Loucy (cell line): ENCODE results near the gene OR6K2.
A peak's percentile ranks its signal among the peaks of the same experiment; 100 is the strongest.

ENCODE experiments used
- H2AFZ ChIP-seq: fragments of 200-600 bp; sonication (generic); 2 replicates; pipeline ENCODE4 v1.6.0; 2016; ENCODE audit warnings: antibody characterized with exemption, mild to moderate bottlenecking, low read length, moderate library complexity
- H3F3A ChIP-seq: fragments of 200-600 bp; 2 replicates; pipeline ENCODE4 v1.6.0; 2016; ENCODE audit warnings: antibody characterized with exemption, low read depth, mild to moderate bottlenecking
- H3K27me3 ChIP-seq: fragments of 200-600 bp; sonication (generic); 2 replicates; pipeline ENCODE4 v1.6.1; 2014; ENCODE audit warnings: low read length, mild to moderate bottlenecking; ENCODE audit not compliant: insufficient read depth, poor library complexity, severe bottlenecking
- H3K36me3 ChIP-seq: fragments of 200-600 bp; sonication (generic); 2 replicates; pipeline ENCODE4 v1.6.1; 2016; ENCODE audit warnings: low read length; ENCODE audit not compliant: insufficient read depth
- H3K4me1 ChIP-seq: fragments of 200-600 bp; sonication (generic); 2 replicates; pipeline ENCODE4 v1.5.1; 2014; ENCODE audit warnings: low read length, mild to moderate bottlenecking; ENCODE audit not compliant: insufficient read depth, poor library complexity, severe bottlenecking
- H3K4me2 ChIP-seq: fragments of 200-600 bp; sonication (generic); 2 replicates; pipeline ENCODE4 v1.6.0; 2014; ENCODE audit warnings: antibody characterized with exemption, low read length, low read depth, mild to moderate bottlenecking; ENCODE audit not compliant: poor library complexity, severe bottlenecking
- H3K4me3 ChIP-seq: fragments of 200-600 bp; sonication (generic); 2 replicates; pipeline ENCODE4 v1.5.1; 2014; ENCODE audit warnings: low read length, mild to moderate bottlenecking, mixed read lengths; ENCODE audit not compliant: poor library complexity, severe bottlenecking
- H3K79me2 ChIP-seq: fragments of 200-600 bp; sonication (generic); 2 replicates; pipeline ENCODE4 v1.6.1; 2014; ENCODE audit warnings: low read length; ENCODE audit not compliant: insufficient read depth
- H3K9ac ChIP-seq: fragments of 200-600 bp; sonication (generic); 2 replicates; pipeline ENCODE4 v1.6.0; 2014; ENCODE audit warnings: mild to moderate bottlenecking, low read depth, low read length, moderate library complexity; ENCODE audit not compliant: poor library complexity, severe bottlenecking
- H3K9me2 ChIP-seq: fragments of 200-600 bp; sonication (generic); replicated peaks from 2 replicates; pipeline ENCODE4 v1.6.1; 2016; ENCODE audit warnings: low read depth, low read length, mixed read lengths
- H3K9me3 ChIP-seq: fragments of 200-600 bp; sonication (generic); 2 replicates; pipeline ENCODE4 v1.6.1; 2014; ENCODE audit warnings: mild to moderate bottlenecking, antibody characterized with exemption, low read length, low read depth; ENCODE audit not compliant: insufficient read depth
- H4K20me1 ChIP-seq: fragments of 200-600 bp; sonication (generic); 2 replicates; pipeline ENCODE4 v1.6.0; 2014; ENCODE audit warnings: antibody characterized with exemption, low read length, mild to moderate bottlenecking; ENCODE audit not compliant: insufficient read depth, poor library complexity, severe bottlenecking
- EZH2phosphoT487 ChIP-seq: fragments of 200-600 bp; IDR thresholded peaks from 2 replicates; pipeline ENCODE4 v1.6.1; 2018; ENCODE audit warnings: antibody characterized with exemption, mild to moderate bottlenecking, moderate library complexity, borderline replicate concordance
- TF ChIP-seq, protein P1 (sequence below): fragments of 200-600 bp; sonication (generic); conservative IDR thresholded peaks from 2 replicates; pipeline ENCODE4 v1.5.1; 2014; ENCODE audit warnings: mild to moderate bottlenecking, antibody characterized with exemption, low read length

The OR6K2 gene

GRCh38 chr1:158681606-158682005 lies 18.8 kb downstream of the OR6K2 start:
- no peaks in the 10 kb centered on the region for H3K36me3 ChIP-seq
- H3K27me3 ChIP-seq = no peaks in the 10 kb centered on the region
- peaks cover 8% of the 10 kb centered on the region for H3K4me1 ChIP-seq
- no peak overlapping the region for H3K4me2 ChIP-seq
- no peaks in the 10 kb centered on the region for H3F3A ChIP-seq
- TF ChIP-seq, protein P1, sequence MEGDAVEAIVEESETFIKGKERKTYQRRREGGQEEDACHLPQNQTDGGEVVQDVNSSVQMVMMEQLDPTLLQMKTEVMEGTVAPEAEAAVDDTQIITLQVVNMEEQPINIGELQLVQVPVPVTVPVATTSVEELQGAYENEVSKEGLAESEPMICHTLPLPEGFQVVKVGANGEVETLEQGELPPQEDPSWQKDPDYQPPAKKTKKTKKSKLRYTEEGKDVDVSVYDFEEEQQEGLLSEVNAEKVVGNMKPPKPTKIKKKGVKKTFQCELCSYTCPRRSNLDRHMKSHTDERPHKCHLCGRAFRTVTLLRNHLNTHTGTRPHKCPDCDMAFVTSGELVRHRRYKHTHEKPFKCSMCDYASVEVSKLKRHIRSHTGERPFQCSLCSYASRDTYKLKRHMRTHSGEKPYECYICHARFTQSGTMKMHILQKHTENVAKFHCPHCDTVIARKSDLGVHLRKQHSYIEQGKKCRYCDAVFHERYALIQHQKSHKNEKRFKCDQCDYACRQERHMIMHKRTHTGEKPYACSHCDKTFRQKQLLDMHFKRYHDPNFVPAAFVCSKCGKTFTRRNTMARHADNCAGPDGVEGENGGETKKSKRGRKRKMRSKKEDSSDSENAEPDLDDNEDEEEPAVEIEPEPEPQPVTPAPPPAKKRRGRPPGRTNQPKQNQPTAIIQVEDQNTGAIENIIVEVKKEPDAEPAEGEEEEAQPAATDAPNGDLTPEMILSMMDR = no peak
- TF ChIP-seq EZH2phosphoT487 = no peak
- H3K9me3 ChIP-seq = no peaks in the 10 kb centered on the region
- no peak overlapping the region for H3K9ac ChIP-seq
- no peak overlapping the region for H2AFZ ChIP-seq
- H3K79me2 ChIP-seq = no peaks in the 10 kb centered on the region
- no peaks in the 10 kb centered on the region for H3K9me2 ChIP-seq
- no peaks in the 10 kb centered on the region for H4K20me1 ChIP-seq
- H3K4me3 ChIP-seq = no peak overlapping the region

DNA sequence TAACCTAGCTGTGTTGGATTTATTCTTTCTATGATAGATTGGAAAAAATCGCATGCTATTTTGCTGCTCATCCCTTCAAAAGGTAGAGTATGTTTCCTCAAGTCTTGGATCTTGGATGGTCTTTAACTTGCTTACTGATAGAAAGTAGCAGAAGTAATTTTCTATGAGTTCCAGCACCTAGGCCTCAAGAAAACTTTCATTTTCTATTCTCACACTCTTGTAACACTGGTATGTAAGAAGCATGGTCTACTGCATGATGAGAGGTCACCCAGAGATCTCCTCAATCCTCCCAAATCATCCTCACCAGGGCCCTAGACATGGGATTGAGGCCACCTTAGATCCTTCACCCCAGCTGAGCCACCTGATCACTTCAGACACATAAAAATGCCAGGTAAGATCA lies 21.2 kb downstream of the OR6K2 start:
- H3K79me2 ChIP-seq = no peaks in the 10 kb centered on the region
- H4K20me1 ChIP-seq = no peaks in the 10 kb centered on the region
- peak overlapping the region; percentile 46 for H2AFZ ChIP-seq
- no peak overlapping the region for H3K4me3 ChIP-seq
- H3K36me3 ChIP-seq = no peaks in the 10 kb centered on the region
- no peaks in the 10 kb centered on the region for H3F3A ChIP-seq
- no peaks in the 10 kb centered on the region for H3K9me2 ChIP-seq
- no peak for TF ChIP-seq EZH2phosphoT487
- TF ChIP-seq, protein P1 = no peak
- H3K9me3 ChIP-seq = no peaks in the 10 kb centered on the region
- no peaks in the 10 kb centered on the region for H3K27me3 ChIP-seq
- H3K4me1 ChIP-seq = peaks cover 12% of the 10 kb centered on the region
- no peak overlapping the region for H3K9ac ChIP-seq
- no peak overlapping the region for H3K4me2 ChIP-seq

DNA sequence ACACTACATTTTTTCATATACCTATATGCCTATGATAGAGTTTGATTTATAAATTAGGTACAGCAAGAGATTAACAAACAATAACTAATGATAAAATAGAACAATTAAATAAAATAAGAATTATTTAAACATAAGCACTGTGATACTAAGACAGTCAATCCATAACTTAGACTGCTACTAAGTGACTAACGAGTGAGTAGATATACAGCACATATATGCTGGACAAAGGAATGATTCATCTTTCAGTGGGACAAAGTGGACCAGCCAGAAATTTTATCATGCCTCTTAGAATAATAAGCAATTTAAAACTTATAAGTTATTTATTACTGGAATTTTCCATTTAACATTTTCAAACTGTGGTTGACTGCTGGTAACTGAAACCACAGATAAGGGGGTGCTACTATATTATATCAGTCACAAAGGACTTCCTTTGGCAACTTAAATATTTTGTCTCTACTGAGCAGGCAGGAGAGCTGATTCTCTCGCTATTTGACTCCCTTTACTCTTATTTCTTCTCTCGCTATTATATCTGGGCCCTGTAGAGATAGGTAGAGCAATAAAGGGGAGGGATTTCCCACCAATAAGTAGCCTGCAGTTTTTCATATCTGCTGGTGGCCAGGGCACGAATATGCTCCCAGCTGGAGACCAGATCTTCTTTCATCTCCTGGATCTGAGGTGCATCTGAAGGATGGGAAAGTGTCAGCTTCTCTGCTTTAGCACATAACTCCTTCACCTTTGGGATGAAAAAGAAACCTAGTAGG lies 24.7 kb downstream of the OR6K2 start:
- no peaks in the 10 kb centered on the region for H3K79me2 ChIP-seq
- no peak overlapping the region for H3K4me3 ChIP-seq
- TF ChIP-seq, protein P1 = no peak
- no peak for TF ChIP-seq EZH2phosphoT487
- H2AFZ ChIP-seq = 0 out of 2 replicates have a peak overlapping the region, but pooled peaks have one; percentile 17
- no peak overlapping the region for H3K9ac ChIP-seq
- no peaks in the 10 kb centered on the region for H3K36me3 ChIP-seq
- H3K9me2 ChIP-seq = no peaks in the 10 kb centered on the region
- no peaks in the 10 kb centered on the region for H3F3A ChIP-seq
- peak overlapping the region; percentile 11 for H3K4me2 ChIP-seq
- H3K27me3 ChIP-seq = no peaks in the 10 kb centered on the region
- H3K9me3 ChIP-seq = no peaks in the 10 kb centered on the region
- H4K20me1 ChIP-seq = no peaks in the 10 kb centered on the region
- peaks cover 12% of the 10 kb centered on the region for H3K4me1 ChIP-seq
